Measurements from ENCODE around the gene TXK. TPM values are rescaled to one million over a fixed set of nuclear protein-coding genes. Genes with fewer than 3 reads are reported as not detected.

Gene TXK
- total and polyA plus RNA-seq, 2 experiments from 2014 or later, result 0.14 to 0.40 TPM

DNA sequence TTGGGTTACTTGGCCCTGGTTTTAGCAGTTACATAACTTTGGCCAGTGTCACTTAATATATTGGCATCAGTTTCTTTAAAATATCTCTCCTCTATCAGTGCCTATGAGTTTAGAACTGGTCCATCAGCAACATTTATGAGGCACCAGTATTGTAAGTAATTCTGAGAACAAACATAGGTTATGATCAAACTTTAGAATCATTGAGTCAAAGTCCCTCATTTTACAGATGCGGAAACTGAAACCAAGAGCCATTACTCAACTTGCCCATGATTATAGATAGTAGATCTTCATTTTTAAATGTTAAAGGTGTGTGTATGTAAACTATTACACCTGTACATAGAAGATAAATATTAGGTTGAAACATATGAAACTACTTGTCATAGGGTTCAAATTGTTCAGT, 113.0 kb downstream of the TXK start:
- peaks cover 10% of the 10 kb centered on the region for H3K27me3 Mint-ChIP-seq (ENCODE audit: insufficient read depth, low read depth, poor library complexity)
- H2AFZ ChIP-seq, result no peak overlapping the region

More for the DNA sequence above, 113.0 kb downstream of the TXK start:
- ATAC-seq (no peak), DNase-seq (ENCODE audit: low spot score) (no peak)
- no peak overlapping the region for H3K27ac ChIP-seq (ENCODE audit: low read depth)
- Mint-ChIP-seq H3K9me3 (no peaks in the 10 kb centered on the region), H3K36me3 (ENCODE audit: low read depth) (peaks cover under 1% of the 10 kb centered on the region; the same call in 2 of the 3 replicates), H3K4me3 (no peak overlapping the region), H3K27ac (no peak overlapping the region), H3K4me1 (peaks cover 13% of the 10 kb centered on the region; the same call in 2 of the 3 replicates)
- H3K4me3 ChIP-seq, result no peak overlapping the region
- H3K4me2 ChIP-seq, result no peak overlapping the region
- H3K4me1 ChIP-seq (ENCODE audit: insufficient read depth), result peaks cover 6% of the 10 kb centered on the region
- H3F3A ChIP-seq (replicated peaks; ENCODE audit: low read depth), result 0 out of 2 replicates have a peak, but pooled peaks cover under 1% of the 10 kb centered on the region
- H3K79me2 ChIP-seq (replicated peaks; ENCODE audit: insufficient read depth), result peaks cover 12% of the 10 kb centered on the region
- TF ChIP-seq, protein P1, sequence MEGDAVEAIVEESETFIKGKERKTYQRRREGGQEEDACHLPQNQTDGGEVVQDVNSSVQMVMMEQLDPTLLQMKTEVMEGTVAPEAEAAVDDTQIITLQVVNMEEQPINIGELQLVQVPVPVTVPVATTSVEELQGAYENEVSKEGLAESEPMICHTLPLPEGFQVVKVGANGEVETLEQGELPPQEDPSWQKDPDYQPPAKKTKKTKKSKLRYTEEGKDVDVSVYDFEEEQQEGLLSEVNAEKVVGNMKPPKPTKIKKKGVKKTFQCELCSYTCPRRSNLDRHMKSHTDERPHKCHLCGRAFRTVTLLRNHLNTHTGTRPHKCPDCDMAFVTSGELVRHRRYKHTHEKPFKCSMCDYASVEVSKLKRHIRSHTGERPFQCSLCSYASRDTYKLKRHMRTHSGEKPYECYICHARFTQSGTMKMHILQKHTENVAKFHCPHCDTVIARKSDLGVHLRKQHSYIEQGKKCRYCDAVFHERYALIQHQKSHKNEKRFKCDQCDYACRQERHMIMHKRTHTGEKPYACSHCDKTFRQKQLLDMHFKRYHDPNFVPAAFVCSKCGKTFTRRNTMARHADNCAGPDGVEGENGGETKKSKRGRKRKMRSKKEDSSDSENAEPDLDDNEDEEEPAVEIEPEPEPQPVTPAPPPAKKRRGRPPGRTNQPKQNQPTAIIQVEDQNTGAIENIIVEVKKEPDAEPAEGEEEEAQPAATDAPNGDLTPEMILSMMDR (conservative IDR thresholded peaks at IDR 0.05; ENCODE audit: low read depth in 2 of 2), result no peak
- TF ChIP-seq, protein P2, sequence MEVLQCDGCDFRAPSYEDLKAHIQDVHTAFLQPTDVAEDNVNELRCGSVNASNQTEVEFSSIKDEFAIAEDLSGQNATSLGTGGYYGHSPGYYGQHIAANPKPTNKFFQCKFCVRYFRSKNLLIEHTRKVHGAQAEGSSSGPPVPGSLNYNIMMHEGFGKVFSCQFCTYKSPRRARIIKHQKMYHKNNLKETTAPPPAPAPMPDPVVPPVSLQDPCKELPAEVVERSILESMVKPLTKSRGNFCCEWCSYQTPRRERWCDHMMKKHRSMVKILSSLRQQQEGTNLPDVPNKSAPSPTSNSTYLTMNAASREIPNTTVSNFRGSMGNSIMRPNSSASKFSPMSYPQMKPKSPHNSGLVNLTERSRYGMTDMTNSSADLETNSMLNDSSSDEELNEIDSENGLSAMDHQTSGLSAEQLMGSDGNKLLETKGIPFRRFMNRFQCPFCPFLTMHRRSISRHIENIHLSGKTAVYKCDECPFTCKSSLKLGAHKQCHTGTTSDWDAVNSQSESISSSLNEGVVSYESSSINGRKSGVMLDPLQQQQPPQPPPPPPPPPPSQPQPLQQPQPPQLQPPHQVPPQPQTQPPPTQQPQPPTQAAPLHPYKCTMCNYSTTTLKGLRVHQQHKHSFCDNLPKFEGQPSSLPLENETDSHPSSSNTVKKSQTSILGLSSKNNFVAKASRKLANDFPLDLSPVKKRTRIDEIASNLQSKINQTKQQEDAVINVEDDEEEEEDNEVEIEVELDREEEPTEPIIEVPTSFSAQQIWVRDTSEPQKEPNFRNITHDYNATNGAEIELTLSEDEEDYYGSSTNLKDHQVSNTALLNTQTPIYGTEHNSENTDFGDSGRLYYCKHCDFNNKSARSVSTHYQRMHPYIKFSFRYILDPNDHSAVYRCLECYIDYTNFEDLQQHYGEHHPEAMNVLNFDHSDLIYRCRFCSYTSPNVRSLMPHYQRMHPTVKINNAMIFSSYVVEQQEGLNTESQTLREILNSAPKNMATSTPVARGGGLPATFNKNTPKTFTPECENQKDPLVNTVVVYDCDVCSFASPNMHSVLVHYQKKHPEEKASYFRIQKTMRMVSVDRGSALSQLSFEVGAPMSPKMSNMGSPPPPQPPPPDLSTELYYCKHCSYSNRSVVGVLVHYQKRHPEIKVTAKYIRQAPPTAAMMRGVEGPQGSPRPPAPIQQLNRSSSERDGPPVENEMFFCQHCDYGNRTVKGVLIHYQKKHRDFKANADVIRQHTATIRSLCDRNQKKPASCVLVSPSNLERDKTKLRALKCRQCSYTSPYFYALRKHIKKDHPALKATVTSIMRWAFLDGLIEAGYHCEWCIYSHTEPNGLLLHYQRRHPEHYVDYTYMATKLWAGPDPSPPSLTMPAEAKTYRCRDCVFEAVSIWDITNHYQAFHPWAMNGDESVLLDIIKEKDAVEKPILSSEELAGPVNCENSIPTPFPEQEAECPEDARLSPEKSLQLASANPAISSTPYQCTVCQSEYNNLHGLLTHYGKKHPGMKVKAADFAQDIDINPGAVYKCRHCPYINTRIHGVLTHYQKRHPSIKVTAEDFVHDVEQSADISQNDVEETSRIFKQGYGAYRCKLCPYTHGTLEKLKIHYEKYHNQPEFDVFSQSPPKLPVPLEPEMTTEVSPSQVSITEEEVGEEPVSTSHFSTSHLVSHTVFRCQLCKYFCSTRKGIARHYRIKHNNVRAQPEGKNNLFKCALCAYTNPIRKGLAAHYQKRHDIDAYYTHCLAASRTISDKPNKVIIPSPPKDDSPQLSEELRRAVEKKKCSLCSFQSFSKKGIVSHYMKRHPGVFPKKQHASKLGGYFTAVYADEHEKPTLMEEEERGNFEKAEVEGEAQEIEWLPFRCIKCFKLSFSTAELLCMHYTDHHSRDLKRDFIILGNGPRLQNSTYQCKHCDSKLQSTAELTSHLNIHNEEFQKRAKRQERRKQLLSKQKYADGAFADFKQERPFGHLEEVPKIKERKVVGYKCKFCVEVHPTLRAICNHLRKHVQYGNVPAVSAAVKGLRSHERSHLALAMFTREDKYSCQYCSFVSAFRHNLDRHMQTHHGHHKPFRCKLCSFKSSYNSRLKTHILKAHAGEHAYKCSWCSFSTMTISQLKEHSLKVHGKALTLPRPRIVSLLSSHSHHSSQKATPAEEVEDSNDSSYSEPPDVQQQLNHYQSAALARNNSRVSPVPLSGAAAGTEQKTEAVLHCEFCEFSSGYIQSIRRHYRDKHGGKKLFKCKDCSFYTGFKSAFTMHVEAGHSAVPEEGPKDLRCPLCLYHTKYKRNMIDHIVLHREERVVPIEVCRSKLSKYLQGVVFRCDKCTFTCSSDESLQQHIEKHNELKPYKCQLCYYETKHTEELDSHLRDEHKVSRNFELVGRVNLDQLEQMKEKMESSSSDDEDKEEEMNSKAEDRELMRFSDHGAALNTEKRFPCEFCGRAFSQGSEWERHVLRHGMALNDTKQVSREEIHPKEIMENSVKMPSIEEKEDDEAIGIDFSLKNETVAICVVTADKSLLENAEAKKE (CRISPR knock-in tag; IDR thresholded peaks at IDR 0.05), result no peak
- TF ChIP-seq EZH2phosphoT487 (IDR thresholded peaks at IDR 0.05; ENCODE audit: unreplicated experiment), result no peak
- TF ChIP-seq STAT1 (IDR thresholded peaks at IDR 0.05; ENCODE audit: unreplicated experiment), result no peak
- no peak for TF ChIP-seq EZH2 (IDR thresholded peaks at IDR 0.05; ENCODE audit: low read depth, unreplicated experiment)
- TF ChIP-seq ZNF114 (CRISPR knock-in tag; IDR thresholded peaks at IDR 0.05), result no peak
- TF ChIP-seq JUNB (IDR thresholded peaks at IDR 0.05; ENCODE audit: unreplicated experiment), result no peak
- TF ChIP-seq ZNF331 (CRISPR knock-in tag; IDR thresholded peaks at IDR 0.05; ENCODE audit: low read depth), result no peak
- no peak for TF ChIP-seq CREB1 (CRISPR knock-in tag; IDR thresholded peaks at IDR 0.05; ENCODE audit: low read depth)
- TF ChIP-seq, protein P3, sequence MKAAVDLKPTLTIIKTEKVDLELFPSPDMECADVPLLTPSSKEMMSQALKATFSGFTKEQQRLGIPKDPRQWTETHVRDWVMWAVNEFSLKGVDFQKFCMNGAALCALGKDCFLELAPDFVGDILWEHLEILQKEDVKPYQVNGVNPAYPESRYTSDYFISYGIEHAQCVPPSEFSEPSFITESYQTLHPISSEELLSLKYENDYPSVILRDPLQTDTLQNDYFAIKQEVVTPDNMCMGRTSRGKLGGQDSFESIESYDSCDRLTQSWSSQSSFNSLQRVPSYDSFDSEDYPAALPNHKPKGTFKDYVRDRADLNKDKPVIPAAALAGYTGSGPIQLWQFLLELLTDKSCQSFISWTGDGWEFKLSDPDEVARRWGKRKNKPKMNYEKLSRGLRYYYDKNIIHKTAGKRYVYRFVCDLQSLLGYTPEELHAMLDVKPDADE (IDR thresholded peaks at IDR 0.05), result no peak
- H4K20me1 ChIP-seq (replicated peaks; ENCODE audit: insufficient read depth), result peaks cover 7% of the 10 kb centered on the region
- H3K36me3 ChIP-seq (ENCODE audit: insufficient read depth), result no peaks in the 10 kb centered on the region
- peaks cover 17% of the 10 kb centered on the region for H3K27me3 ChIP-seq (ENCODE audit: insufficient read depth)
- no peaks in the 10 kb centered on the region for H3K9me2 ChIP-seq (ENCODE audit: insufficient read depth)

All from GM23338 (cell line).